HG03521 (cell line): ENCODE measurements around the gene ERMP1.

Source experiments
- ATAC-seq: cut with Tn5 transposase; IDR thresholded peaks from one replicate; pipeline ENCODE4 v1.9.1; 2021; ENCODE audit warnings: mild to moderate bottlenecking, moderate library complexity; ENCODE audit not compliant: unreplicated experiment

Gene ERMP1

GRCh38 chr9:5857928-5858327 lies 25.0 kb upstream of the ERMP1 start:
- no peak for ATAC-seq

GRCh38 chr9:5854063-5854790 lies 21.3 kb upstream of the ERMP1 start:
- ATAC-seq = no peak

GRCh38 chr9:5853617-5854016 lies 20.7 kb upstream of the ERMP1 start:
- no peak for ATAC-seq

GRCh38 chr9:5852987-5853386 lies 20.1 kb upstream of the ERMP1 start:
- no peak for ATAC-seq

GRCh38 chr9:5851445-5851844 lies 18.5 kb upstream of the ERMP1 start:
- ATAC-seq = peak; percentile 87

- no peak for ATAC-seq
Observed at GRCh38 chr9:5850724-5851122, 17.8 kb upstream of the ERMP1 start.

GRCh38 chr9:5848372-5848882 lies 15.5 kb upstream of the ERMP1 start:
- no peak for ATAC-seq

- no peak for ATAC-seq
Observed at GRCh38 chr9:5846501-5846921, 13.6 kb upstream of the ERMP1 start.

GRCh38 chr9:5846096-5846495 lies 13.2 kb upstream of the ERMP1 start:
- ATAC-seq = no peak

GRCh38 chr9:5845157-5845531 lies 12.2 kb upstream of the ERMP1 start:
- no peak for ATAC-seq

- ATAC-seq = no peak
Observed at GRCh38 chr9:5843794-5844471, 11.0 kb upstream of the ERMP1 start.

GRCh38 chr9:5842929-5843793 lies 10.2 kb upstream of the ERMP1 start:
- no peak for ATAC-seq

GRCh38 chr9:5841771-5842573 lies 9.1 kb upstream of the ERMP1 start:
- no peak for ATAC-seq

- ATAC-seq = no peak
Observed at GRCh38 chr9:5840788-5841187, 7.9 kb upstream of the ERMP1 start.

GRCh38 chr9:5839572-5839902 lies 6.6 kb upstream of the ERMP1 start:
- ATAC-seq = no peak

GRCh38 chr9:5838884-5839571 lies 6.1 kb upstream of the ERMP1 start:
- ATAC-seq = no peak

- ATAC-seq = no peak
Observed at GRCh38 chr9:5835808-5836207, 2.9 kb upstream of the ERMP1 start.

GRCh38 chr9:5834214-5834613 lies 1.3 kb upstream of the ERMP1 start:
- ATAC-seq = no peak

- peak; percentile 25 for ATAC-seq
Observed at GRCh38 chr9:5832071-5832537, 813 bp downstream of the ERMP1 start.
